Pons (tissue), 1 donor: ENCODE results near the gene COP1.

Source experiments
- DNase-seq: peaks from one replicate; pipeline ENCODE4 v3.0.0-alpha.2; 2016; ENCODE audit warnings: low spot score

COP1 gene

DNA sequence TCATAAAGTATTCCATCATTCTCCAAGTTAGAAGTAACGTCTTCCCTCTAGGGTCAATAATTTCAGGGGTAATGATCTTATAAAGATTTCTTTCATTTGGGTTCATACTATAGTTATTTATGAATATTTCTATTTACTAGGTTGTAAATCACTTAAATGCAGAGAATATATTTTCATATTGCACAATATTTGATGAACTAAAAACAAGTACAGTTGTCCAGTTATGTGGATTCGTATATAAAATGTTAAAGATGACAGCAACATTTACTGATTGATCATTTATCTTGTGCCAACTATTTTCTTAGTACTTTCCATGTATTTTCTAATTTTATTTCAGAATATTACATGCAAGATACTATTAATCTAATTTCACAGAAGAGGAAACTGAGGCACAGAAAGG lies 243.3 kb downstream of the COP1 start:
- DNase-seq, result no peak

- no peak for DNase-seq
Observed at GRCh38 chr1:175960169-175960568, 246.9 kb downstream of the COP1 start.

DNA sequence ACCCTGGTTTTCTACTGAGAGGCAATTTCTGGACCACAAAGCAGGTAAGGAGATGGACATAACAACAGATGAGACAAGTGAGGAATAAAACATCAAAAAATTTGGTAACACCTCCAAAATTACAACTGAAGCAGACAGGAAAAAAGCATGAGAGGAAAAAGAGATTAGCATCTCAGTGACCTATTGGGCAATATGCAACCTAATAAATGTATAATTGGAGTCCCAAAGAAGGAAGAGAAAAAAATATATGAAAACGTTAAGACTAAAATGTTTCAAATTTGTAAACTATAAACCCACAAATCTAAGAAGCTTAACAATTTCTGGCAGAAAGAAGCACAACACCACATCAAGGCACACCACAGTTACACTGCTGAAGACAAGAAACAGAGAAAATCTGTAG lies 255.5 kb downstream of the COP1 start:
- no peak for DNase-seq

DNA sequence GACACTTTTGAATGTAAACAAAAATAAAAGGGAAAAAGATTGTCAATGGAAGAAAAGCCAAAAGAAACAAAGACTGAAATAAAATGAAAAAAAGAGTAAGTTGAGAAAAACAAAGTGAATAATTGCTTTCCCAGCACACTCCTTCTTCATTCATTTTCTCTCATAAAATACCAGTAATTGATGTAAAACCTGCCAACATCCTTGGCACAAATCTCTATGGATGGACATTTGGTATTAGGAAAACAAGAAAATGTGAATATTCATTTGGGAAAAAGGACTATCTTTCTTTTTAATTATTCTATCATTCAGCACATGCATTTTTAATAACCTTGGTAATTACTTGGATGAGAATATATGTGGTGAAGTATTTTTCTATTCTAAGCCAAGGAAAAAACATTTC lies 259.3 kb downstream of the COP1 start:
- no peak for DNase-seq

DNA sequence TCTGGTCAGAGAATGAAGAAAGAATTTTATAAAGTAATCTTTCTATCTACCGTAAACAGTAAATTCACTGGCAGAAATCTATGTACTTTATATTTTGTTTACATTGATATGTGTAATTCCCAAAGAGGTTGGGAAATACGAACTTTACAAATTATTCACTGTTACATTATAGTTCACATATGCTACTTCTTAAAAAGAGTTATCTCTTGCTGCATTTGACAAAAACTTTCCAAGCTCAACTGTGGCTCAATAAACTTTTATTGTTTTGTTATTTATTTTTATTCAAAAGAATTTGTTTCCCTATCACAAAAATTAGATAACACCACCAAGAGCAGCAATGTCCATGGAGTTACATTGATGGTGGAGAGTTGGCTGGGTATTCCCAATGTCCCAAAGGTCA lies 262.5 kb downstream of the COP1 start:
- no peak for DNase-seq

GRCh38 chr1:175941164-175941563 lies 265.9 kb downstream of the COP1 start:
- DNase-seq, result no peak

GRCh38 chr1:175936736-175937135 lies 270.4 kb downstream of the COP1 start:
- DNase-seq, result no peak

- no peak for DNase-seq
Observed at GRCh38 chr1:175935566-175936115, 271.4 kb downstream of the COP1 start.

- no peak for DNase-seq
Observed at GRCh38 chr1:175935166-175935565, 271.9 kb downstream of the COP1 start.

DNA sequence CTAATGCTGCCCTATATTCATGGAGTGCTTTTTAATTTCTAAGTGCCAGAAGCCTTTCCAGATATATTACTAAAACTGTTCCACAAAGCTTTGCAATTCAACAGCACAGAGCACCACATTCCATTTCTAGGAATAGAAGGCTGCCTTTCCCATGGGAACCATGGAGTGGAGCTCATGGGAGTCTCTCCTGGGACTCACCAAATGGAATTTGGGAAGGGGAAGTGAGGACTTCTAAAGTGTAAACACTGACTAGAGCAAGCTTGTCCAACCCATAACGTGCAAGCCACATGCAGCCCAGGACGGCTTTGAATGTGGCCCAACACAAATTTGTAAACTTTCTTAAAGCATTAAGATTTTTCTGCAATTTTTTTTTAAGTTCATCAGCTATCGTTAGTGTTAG lies 273.3 kb downstream of the COP1 start:
- no peak for DNase-seq

DNA sequence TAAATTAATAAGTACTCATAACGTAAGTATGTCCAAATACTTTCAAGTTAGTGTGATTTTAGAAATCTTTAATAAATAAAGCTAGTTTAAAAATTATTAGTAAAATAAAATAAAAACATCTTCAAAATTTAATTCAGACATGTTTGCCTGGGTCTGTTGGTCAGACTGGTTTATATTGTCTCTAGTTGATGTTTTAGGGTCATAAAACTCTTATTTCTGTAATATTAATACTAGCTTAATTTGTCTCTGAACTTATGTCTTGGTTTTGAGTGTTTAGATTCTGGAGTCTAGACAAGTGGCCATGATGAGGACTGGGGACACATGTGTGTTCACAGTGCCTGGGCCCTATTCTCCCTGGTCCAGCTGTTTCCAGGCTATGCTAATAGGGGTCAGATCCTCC lies 279.1 kb downstream of the COP1 start:
- no peak for DNase-seq

DNA sequence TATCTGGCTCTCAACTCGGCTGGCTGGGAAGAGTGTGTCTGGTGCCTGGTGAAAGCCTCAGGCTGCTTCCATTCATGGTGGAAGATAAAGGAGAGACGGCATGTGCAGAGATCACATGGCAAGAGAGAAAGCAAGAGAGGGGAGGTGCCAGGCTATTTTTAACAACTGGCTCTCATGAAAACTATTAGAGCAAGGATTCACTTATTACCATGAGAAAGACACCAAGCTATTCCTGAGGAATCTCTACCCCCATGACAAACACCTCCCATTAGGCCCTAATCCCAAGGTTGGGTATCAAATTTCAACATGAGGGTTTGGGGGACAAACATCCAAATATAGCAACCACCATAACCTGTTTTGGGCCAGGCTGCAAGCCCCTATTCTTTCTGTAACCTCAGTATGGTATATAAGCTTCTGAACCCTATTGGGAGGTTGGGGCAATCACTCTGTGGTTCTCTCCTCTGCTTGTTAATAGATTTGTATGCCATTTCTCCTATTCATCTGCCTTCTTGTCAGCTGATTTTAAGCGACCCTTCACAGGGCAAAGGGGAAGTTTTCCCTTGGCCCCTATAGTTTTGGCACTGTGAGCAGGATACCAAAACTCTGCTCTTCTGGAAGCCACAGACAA lies 284.7 kb downstream of the COP1 start:
- DNase-seq, result no peak

DNA sequence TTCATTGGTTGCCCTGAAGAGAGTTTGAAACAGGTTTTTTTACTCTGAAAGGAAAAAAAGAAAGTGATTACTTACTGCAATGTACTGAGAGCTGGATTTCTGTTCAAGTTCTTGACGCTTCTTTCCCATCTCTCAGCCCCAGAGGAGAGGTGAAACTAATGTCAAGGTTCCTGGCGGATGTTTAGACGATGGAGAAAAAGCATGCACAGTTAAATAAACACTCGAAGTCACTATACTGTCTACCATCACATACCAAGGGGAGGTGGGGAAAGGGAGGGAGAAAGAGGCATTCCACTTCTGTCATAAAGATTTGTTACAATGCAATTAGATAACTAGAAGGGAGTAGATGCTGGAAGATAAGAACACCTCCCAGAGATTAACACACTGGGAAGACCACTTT lies 286.7 kb downstream of the COP1 start:
- DNase-seq, result no peak

- no peak for DNase-seq
Observed at GRCh38 chr1:175919001-175919400, 288.1 kb downstream of the COP1 start.

DNA sequence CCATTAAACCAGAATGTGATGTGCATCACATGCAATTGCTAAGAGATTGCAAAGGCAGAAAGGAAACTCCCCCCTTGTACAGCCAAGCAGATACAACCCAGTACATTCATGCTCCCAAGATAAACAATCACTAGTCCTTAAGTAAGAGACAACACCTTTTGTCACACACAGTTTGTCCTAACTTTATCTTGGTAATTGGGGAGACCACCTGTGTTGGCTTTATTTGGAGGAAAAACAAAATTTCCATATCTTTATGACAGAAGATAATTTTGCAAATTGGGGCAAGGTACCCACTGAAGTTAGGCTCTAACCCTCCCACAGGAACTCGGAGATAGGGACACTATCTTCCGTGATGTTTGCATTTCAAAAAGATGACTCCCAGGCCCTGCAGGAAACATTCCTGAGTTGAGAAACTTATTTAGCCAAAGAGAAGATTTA lies 288.7 kb downstream of the COP1 start:
- no peak for DNase-seq

- DNase-seq, result no peak
Observed at GRCh38 chr1:175914115-175914514, 293.0 kb downstream of the COP1 start.

GRCh38 chr1:175911138-175911537 lies 295.9 kb downstream of the COP1 start:
- DNase-seq, result no peak

GRCh38 chr1:175906370-175906769 lies 300.7 kb downstream of the COP1 start:
- no peak for DNase-seq

DNA sequence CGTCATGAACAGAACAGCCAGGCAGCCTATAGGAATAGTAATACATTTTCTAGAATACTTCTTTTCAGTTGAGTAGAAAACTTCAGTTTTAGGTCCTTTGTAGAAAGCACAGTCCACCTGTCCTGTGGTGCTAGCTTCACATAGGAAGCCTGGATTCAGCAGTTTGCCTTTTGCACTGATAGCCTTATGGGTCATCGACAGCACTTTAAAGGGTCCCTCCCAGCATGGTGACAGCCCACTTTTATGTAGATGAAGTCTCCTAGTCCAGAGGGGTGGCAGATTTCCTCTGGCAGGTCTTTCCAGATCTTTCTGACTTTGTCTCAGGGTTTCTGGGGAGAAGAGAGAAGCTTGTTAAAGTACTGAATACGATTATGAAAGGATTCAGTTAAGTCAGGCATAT lies 302.3 kb downstream of the COP1 start:
- DNase-seq, result no peak

DNA sequence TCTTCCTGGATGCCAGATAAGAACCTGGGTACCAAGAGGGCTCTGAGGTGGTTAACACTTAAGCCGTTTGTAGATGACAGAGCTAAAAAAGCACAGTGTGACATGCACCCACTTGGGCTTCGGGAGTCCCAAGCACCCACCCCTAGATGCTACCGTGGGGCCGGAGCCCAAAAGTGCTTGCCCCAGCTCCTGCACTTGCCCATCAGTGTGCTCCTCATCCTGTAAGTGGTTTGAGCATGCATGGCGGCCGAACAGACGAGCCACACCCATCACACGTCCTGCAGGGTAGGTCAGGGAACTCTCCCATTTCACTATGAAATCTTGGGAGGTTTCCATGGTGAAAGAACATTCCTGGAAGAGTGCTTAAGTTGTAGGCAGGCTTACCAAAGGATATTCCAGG lies 304.8 kb downstream of the COP1 start:
- no peak for DNase-seq

DNA sequence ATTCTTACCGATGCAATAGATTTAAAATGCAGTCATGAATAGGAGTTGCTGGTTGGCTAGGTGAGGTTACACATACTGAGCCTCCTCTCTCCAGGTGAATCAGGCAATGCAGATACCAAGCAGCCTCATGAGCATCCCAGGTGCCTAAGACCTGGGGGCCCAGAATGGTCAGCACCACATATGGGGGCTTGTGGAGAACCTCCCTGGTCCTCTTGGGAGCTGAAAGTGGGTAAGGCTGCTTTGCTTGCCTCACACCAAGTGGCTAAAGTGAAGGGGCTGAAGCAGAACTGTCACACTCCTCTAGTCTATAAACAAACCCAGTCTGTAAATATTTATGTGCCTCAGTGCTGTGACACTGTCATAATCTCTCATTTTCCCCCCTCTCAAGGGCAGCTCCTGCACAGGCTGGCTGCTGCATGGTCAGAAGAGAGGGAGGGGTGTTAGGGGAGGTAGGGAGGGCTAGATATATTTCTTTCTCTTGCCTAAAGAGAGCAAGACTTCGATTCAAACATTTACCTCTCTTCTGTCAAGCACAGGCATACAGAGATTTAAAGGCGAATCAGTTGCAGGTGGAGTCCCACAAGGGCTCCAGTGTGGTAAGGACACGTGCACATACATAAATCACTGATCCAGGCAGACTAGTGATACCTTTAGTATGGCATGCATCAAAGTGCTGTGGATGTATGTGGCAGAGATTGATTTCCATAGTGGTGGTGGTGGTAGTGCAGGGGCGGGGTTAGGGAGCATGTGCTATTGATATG lies 305.8 kb downstream of the COP1 start:
- DNase-seq, result no peak

GRCh38 chr1:175900171-175900570 lies 306.9 kb downstream of the COP1 start:
- no peak for DNase-seq

DNA sequence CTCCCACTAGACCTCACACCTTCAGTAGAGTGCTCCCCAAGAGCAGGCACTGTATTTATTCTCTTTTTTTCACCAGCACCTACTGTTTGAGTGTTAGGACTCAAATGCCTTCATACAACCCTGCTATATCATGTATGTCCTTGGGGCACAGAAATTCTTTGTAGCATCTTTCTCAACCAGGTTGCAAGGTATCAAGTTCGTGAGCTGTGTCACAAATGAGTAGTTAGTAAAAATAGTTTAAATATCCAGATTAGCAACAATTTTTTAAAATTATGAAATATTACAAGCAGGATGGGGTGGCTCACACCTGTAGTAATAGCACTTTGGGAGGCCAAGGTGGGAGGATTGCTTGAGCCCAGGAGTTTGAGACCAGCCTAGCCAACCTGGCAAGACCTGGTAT lies 311.1 kb downstream of the COP1 start:
- no peak for DNase-seq
